Measurements from ENCODE around the gene GMPPB. TPM values are rescaled to one million over a fixed set of nuclear protein-coding genes. Genes with fewer than 3 reads are reported as not detected.
"Not testable (repeated sequence)": the region's sequence is repeated elsewhere in the genome, so short reads cannot be mapped to it uniquely, and the experiment has no call there.

The GMPPB gene
- total RNA-seq = 10 to 100 TPM; 50.7 to 51.8 TPM

GRCh38 chr3:49723628-49724551 lies at the start of gene GMPPB:
GMPPB (minus strand) TSS chr3:49723951; CDS start chr3:49723726, 225 bp downstream.
- ChIA-PET POLR2A (interaction anchor here (0.7 to 1.4 kb wide), 4 partner anchors 9 to 254 kb away, joined by 3 read pairs; partner anchors contain the start of genes BSN and IP6K1), CTCF (interaction anchor here (1.0 kb wide), 1 partner anchor 184 kb away, joined by 3 read pairs; no protein-coding TSS in a partner anchor)

- CTCF ChIA-PET = interaction anchor here (0.7 kb wide), 1 partner anchor 13 kb away, joined by 3 read pairs; the partner anchor contains the start of gene IP6K1
- POLR2A ChIA-PET = interaction anchor here (0.6 kb wide), 1 partner anchor 432 kb away, joined by 3 read pairs; no protein-coding TSS in a partner anchor
Observed at GRCh38 chr3:49772703-49773102, 49.0 kb upstream of the GMPPB start.

GRCh38 chr3:49771340-49771938 lies 47.7 kb upstream of the GMPPB start:
- ChIA-PET CTCF (interaction anchor here (0.5 kb wide), 1 partner anchor 296 kb away, joined by 5 read pairs; no protein-coding TSS in a partner anchor), POLR2A (no interaction called here)

- POLR2A ChIA-PET = interaction anchor here (0.5 kb wide), 1 partner anchor 10 kb away, joined by 3 read pairs; no protein-coding TSS in a partner anchor
- CTCF ChIA-PET = no interaction called here
Observed at GRCh38 chr3:49769926-49770325, 46.2 kb upstream of the GMPPB start.

GRCh38 chr3:49769286-49769915 lies 45.6 kb upstream of the GMPPB start:
- POLR2A ChIA-PET = interaction anchor here (0.5 kb wide), 1 partner anchor 10 kb away, joined by 3 read pairs; no protein-coding TSS in a partner anchor
- CTCF ChIA-PET = no interaction called here

GRCh38 chr3:49763981-49764380 lies 40.2 kb upstream of the GMPPB start:
- CTCF ChIA-PET = no interaction called here
- POLR2A ChIA-PET = no interaction called here

GRCh38 chr3:49761661-49762060 lies 37.9 kb upstream of the GMPPB start:
- ChIA-PET CTCF (interaction anchor here (0.7 kb wide), 1 partner anchor 1601 kb away, joined by 4 read pairs; no protein-coding TSS in a partner anchor), POLR2A (interaction anchor here (0.6 kb wide), 1 partner anchor 327 kb away, joined by 3 read pairs; no protein-coding TSS in a partner anchor)

GRCh38 chr3:49759226-49759625 lies 35.5 kb upstream of the GMPPB start:
- ChIA-PET POLR2A (no interaction called here), CTCF (no interaction called here)

- POLR2A ChIA-PET = no interaction called here
- CTCF ChIA-PET = no interaction called here
Observed at GRCh38 chr3:49757197-49757596, 33.4 kb upstream of the GMPPB start.

GRCh38 chr3:49756036-49756435 lies 32.3 kb upstream of the GMPPB start:
- ChIA-PET CTCF (no interaction called here), POLR2A (no interaction called here)

GRCh38 chr3:49754536-49754935 lies 30.8 kb upstream of the GMPPB start:
- ChIA-PET POLR2A (no interaction called here), CTCF (no interaction called here)

- ChIA-PET CTCF (no interaction called here), POLR2A (no interaction called here)
Observed at GRCh38 chr3:49751501-49751900, 27.8 kb upstream of the GMPPB start.

- POLR2A ChIA-PET = interaction anchor here (0.7 kb wide), 1 partner anchor 68 kb away, joined by 14 read pairs; no protein-coding TSS in a partner anchor
Observed at GRCh38 chr3:49750056-49750455, 26.3 kb upstream of the GMPPB start.

GRCh38 chr3:49748874-49749273 lies 25.1 kb upstream of the GMPPB start:
- CTCF ChIA-PET = interaction anchor here (0.6 kb wide), 1 partner anchor 341 kb away, joined by 4 read pairs; no protein-coding TSS in a partner anchor
- POLR2A ChIA-PET = not testable (repeated sequence)

More at GRCh38 chr3:49750056-49750455, 26.3 kb upstream of the GMPPB start:
- CTCF ChIA-PET = no interaction called here

- ChIA-PET POLR2A (no interaction called here), CTCF (no interaction called here)
Observed at GRCh38 chr3:49747792-49748480, 24.2 kb upstream of the GMPPB start.

- POLR2A ChIA-PET = no interaction called here
- CTCF ChIA-PET = no interaction called here
Observed at GRCh38 chr3:49745986-49746385, 22.2 kb upstream of the GMPPB start.

- CTCF ChIA-PET = no interaction called here
- POLR2A ChIA-PET = no interaction called here
Observed at GRCh38 chr3:49740427-49740826, 16.7 kb upstream of the GMPPB start.

GRCh38 chr3:49738067-49738713 lies 14.4 kb upstream of the GMPPB start:
- CTCF ChIA-PET = interaction anchor here (0.7 kb wide), 1 partner anchor 65 kb away, joined by 4 read pairs; the partner anchor contains the start of gene INKA1

GRCh38 chr3:49734752-49735151 lies 11.0 kb upstream of the GMPPB start:
- CTCF ChIA-PET = no interaction called here
- POLR2A ChIA-PET = no interaction called here

More at GRCh38 chr3:49738067-49738713, 14.4 kb upstream of the GMPPB start:
- POLR2A ChIA-PET = no interaction called here

All from activated CD8-positive, alpha-beta memory T cell treated with anti-CD3 and anti-CD28 coated beads for 36 hours (primary cell).